Fibroblast of skin of abdomen (primary cell): Measurements from ENCODE around the gene RNGTT. TPM values are rescaled to one million over a fixed set of nuclear protein-coding genes. Genes with fewer than 3 reads are reported as not detected.
"Not testable (repeated sequence)": the region's sequence is repeated elsewhere in the genome, so short reads cannot be mapped to it uniquely, and the experiment has no call there.

Source experiments
- DNase-seq: peaks from one replicate; pipeline ENCODE4 v3.0.0-alpha.2; 2013
- polyA plus RNA-seq, 2 experiments: library from polyadenylated mRNA; unstranded; fragments of 120-200 nt; gene quantifications; one replicate each; pipeline ENCODE4 v1.2.1, GENCODE V29; 2013; ENCODE audit not compliant: insufficient read length in 2 of 2

RNGTT gene
- polyA plus RNA-seq (2013, experiment 1 of 2; ENCODE audit: insufficient read length), result 11.6 TPM
- polyA plus RNA-seq (2013, experiment 2 of 2; ENCODE audit: insufficient read length), result 10.5 TPM

GRCh38 chr6:88963139-88964090, at the start of gene RNGTT:
Gene RNGTT, minus strand, starts transcription at chr6:88963618. Its CDS starts 209 bp downstream, at chr6:88963409.
- peak; percentile 99 for DNase-seq

- DNase-seq, result no peak
These were observed 48.0 kb upstream of the RNGTT start for GRCh38 chr6:89011436-89011835.

- no peak for DNase-seq
These were observed 47.4 kb upstream of the RNGTT start for GRCh38 chr6:89010825-89011224.

- no peak for DNase-seq
These were observed 46.2 kb upstream of the RNGTT start for GRCh38 chr6:89009624-89010059.

GRCh38 chr6:89008815-89009374, 45.5 kb upstream of the RNGTT start:
- no peak for DNase-seq

DNA sequence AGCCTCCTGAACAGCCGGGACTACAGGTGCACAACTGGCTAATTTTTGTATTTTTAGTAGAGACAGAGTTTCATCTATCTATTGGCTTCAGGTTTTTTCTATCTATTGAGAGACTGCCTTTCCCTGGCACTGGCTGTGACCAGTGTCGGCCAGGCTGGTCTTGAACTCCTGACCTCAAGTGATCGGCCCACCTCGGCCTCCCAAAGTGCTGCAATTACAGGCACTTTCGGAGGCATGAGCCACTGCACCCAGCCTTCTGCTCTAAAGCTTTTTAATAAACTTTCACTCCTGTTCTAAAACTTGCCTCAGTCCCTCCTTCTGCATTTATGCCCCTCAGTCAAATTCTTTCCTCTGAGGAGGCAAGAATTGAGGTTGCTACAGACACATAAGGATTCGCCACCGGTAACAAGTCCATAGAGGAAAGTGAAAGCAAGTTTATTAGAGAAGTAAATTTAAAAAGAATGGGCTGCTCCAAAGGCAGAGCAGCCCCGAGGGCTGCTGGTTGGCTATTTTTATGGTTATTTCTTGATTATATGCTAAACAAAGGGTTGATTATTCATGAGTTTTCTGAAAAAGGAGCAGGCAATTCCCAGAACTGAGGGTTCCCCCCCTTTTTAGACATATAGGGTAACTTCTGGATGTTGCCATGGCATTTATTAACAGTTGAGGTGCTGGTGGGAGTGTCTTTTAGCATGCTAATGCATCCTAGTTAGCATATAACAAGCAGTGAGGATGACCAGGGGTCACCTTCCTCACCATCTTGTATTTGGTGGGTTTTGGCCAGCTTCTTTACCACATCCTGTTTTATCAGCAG, 44.8 kb upstream of the RNGTT start:
- DNase-seq, result no peak

- DNase-seq, result peak; percentile 6
These were observed 44.0 kb upstream of the RNGTT start for GRCh38 chr6:89007209-89008000.

DNA sequence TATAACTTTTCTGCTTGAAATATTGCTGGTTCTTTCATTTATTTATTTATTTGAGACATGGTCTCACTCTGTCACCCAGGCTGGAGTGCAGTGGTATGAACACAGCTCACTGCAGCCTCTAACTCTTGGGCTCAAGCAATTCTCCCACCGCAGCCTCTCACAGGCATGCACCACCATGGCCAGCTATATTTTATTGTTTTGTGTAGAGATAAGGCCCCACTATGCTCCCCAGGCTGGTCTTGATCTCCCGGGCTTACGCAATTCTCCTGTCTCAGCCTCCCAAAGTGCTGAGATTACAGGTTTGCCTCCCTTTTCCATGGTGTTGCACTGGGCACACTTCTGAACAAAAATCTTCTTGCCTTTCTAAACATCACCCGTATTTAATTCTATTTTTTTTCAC, 39.1 kb upstream of the RNGTT start:
- no peak for DNase-seq

GRCh38 chr6:88997327-88997726, 33.9 kb upstream of the RNGTT start:
- no peak for DNase-seq

GRCh38 chr6:88992741-88993552, 29.5 kb upstream of the RNGTT start:
- DNase-seq, result no peak

DNA sequence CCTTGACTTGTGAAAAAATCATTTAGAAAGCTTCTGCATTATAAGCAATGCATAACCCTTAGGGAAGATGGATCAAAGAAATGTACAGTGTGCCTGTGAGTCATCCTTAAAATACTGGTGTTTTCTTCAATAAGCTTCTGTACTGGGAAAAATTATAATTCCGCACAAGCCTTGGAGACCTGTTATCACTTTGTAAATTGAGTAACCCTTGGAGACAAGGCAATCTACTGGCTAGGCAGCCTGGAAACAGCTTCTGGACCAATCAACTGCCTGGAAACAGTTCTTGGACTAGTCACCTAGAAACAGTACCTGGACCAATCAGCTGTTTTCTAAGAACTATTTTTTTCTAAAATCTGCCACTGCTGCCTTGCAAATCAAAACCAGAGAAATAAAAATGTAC, 25.8 kb upstream of the RNGTT start:
- DNase-seq, result peak; percentile 5

DNA sequence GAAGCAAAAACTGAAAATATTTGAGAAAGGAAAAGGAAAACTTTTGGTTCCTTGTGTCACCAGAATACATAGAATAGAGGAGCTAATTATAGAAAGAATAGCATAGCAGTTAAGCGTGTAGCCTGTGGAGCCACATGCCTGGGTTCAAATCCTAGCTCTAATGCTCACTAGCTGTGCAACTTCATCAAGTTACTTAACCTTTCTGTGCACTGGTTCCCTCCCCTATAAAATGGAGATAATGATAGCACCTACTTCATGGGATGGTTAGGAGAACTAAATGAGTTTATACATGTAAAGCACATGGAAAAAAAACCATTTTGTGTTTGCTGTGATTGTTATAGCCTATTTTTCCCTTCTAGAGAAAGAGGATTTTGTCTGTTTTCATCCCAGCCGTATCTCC, 24.5 kb upstream of the RNGTT start:
- DNase-seq, result no peak

- no peak for DNase-seq
These were observed 22.5 kb upstream of the RNGTT start for GRCh38 chr6:88985901-88986300.

GRCh38 chr6:88984606-88985005, 21.2 kb upstream of the RNGTT start:
- DNase-seq, result no peak

- DNase-seq, result no peak
These were observed 20.7 kb upstream of the RNGTT start for GRCh38 chr6:88984152-88984551.

GRCh38 chr6:88983532-88983931, 20.1 kb upstream of the RNGTT start:
- peak; percentile 22 for DNase-seq

DNA sequence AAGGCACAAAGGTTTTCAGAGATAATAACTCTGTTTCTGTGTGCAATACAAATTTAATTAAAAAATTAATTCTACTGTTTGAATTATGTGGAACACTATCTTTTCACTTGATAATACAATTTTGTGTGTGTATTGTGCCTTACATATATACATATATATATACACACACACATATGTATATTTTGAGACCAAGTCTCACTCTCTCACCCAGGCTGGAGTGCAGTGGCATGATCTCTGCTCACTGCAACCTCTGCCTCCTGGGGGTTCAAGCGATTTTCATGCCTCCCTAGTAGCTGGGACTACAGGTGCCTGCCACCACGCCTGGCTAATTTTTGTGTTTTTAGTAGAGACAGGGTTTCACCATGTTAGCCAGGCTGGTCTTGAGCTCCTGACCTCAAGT, 19.7 kb upstream of the RNGTT start:
- DNase-seq, result not testable (repeated sequence)

DNA sequence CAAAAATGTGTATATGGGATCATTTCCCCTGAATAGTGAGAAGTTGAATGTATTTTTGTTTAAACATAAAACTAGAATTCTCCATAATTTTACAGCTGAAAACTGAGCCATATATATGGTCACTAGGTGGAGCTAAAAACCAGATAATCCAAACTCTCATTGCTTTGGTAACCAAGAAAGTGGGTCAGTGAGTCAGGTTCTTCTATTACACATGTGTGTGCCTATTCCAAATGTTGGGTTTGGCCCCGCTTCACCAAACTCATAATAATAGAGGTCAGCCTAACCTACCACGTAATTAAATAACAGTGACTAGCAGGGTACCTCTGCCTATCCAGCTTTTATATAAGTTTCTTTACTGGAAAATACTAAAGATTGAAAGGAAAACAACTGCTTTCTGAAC, 19.3 kb upstream of the RNGTT start:
- DNase-seq, result peak; percentile 73

- no peak for DNase-seq
These were observed 12.0 kb upstream of the RNGTT start for GRCh38 chr6:88975369-88975768.

GRCh38 chr6:88972504-88973423, 9.3 kb upstream of the RNGTT start:
- no peak for DNase-seq
